AG04450 (cell line): ENCODE results near the gene ARHGEF38. TPM values are rescaled to one million over a fixed set of nuclear protein-coding genes. Genes with fewer than 3 reads are reported as not detected.

Experiments used
- CTCF ChIA-PET: fragments of 300-600, 350-600 bp; formaldehyde crosslinking; extraction: SDS; loops from one replicate; lab custom pipeline; 2022; ENCODE audit warnings: antibody characterized with exemption, inconsistent platforms; lab: Charles Lee
- POLR2A ChIA-PET: fragments of 350-600 bp; formaldehyde crosslinking; extraction: SDS; loops from one replicate; lab custom pipeline; 2021; ENCODE audit warnings: antibody characterized with exemption, inconsistent platforms; lab: Yijun Ruan, JAX
- DNase-seq: peaks from one replicate; pipeline ENCODE4 v3.0.0-alpha.2; 2011; ENCODE audit warnings: low read depth, low spot score
- H3K27ac ChIP-seq: one replicate; pipeline ENCODE4 v1.5.1; 2012; ENCODE audit warnings: low read depth, low read length, control low read depth
- H3K27me3 ChIP-seq: one replicate; pipeline ENCODE4 v1.6.0; 2012; ENCODE audit warnings: low read length; ENCODE audit not compliant: control insufficient read depth, insufficient read depth
- H3K4me3 ChIP-seq: 2 replicates; pipeline ENCODE4 v1.5.1; 2011; ENCODE audit warnings: mild to moderate bottlenecking, low read depth, low read length, control low read depth
- H3K9me3 ChIP-seq: 2 replicates; pipeline ENCODE4 v1.5.1; 2012; ENCODE audit warnings: low read length; ENCODE audit not compliant: control insufficient read depth, insufficient read depth
- polyA plus RNA-seq: library from polyadenylated mRNA; depleted of rRNA; stranded (reverse); fragments of >200 nt; gene quantifications from 2 replicates; pipeline ENCODE4 v1.2.3, GENCODE V29; 2011
- TF ChIP-seq, protein P1 (sequence below): IDR thresholded peaks from 2 replicates; pipeline ENCODE4 v1.5.1; 2011; ENCODE audit warnings: low read depth, low read length, control low read depth, inconsistent platforms

The ARHGEF38 gene
- polyA plus RNA-seq, 1 experiment = not detected

DNA sequence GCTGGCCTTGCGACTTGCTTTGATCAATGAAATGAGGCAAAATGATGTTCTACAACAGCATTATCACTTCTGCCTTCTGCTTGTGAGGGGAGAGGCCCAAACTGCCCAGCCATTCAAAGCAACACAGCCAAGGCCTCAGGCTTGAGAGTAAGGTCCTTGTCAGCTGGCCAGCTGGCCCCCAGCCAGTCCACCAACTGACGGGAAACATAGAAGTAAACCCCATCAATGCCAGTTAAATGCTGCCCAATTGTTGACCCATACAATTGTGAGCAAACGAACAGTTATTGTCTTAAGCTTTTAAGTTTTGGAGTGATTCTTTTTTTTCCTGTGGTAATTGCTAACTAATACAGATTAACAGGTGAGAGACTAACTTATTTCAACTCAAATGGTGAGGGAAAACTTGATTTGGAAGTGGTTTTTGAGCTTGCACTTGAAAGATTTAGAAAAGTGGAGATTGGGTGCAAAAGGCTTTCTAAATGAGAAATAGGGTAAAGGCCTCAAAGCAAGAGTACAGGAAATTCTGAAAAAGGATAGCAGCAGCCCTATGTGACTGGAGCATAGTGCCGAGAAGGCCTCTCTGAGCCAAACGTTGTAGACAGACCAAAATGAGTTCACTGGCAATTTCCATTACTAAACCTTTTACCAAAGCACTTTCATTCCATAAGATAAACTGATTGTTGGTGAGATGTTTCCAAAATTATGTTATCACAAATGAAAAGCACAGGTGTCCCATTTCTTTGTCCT lies 66.9 kb downstream of the ARHGEF38 start:
- H3K27ac ChIP-seq = no peak overlapping the region
- no peaks in the 10 kb centered on the region for H3K27me3 ChIP-seq
- H3K4me3 ChIP-seq = no peak overlapping the region
- DNase-seq = no peak
- H3K9me3 ChIP-seq = no peaks in the 10 kb centered on the region
- POLR2A ChIA-PET = no interaction called here
- CTCF ChIA-PET = no interaction called here
- TF ChIP-seq, protein P1, sequence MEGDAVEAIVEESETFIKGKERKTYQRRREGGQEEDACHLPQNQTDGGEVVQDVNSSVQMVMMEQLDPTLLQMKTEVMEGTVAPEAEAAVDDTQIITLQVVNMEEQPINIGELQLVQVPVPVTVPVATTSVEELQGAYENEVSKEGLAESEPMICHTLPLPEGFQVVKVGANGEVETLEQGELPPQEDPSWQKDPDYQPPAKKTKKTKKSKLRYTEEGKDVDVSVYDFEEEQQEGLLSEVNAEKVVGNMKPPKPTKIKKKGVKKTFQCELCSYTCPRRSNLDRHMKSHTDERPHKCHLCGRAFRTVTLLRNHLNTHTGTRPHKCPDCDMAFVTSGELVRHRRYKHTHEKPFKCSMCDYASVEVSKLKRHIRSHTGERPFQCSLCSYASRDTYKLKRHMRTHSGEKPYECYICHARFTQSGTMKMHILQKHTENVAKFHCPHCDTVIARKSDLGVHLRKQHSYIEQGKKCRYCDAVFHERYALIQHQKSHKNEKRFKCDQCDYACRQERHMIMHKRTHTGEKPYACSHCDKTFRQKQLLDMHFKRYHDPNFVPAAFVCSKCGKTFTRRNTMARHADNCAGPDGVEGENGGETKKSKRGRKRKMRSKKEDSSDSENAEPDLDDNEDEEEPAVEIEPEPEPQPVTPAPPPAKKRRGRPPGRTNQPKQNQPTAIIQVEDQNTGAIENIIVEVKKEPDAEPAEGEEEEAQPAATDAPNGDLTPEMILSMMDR = no peak

DNA sequence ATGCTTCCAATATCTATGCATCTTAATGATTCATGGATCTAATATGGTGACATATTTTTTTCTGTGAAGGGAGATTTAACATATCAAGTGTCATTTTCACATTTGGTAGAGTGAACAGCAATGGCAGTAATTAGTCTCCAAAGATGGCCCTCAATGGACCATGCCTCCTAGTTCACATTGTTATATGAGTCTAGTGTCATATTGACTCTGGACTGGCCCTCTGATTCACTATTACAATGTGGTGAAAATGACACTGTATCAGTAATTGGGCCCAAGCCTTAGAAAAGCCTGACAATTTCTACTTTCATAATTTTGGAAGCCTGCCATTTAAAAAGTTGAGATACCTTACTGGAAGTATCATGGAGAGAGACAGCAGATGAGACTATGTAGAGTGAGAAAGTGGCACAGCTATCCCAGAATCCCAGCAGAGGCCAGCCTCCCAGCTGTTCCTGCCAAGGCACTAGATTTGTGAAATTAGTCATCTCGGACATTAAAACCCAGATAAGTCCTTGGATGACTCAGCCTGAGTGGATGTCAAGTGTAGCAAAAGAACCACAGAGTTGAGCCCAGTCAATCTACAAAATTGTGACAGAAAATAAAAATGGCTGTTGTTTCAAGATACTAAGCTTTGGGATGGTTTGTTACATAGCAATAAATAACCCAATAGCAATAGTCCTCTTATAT lies 68.4 kb downstream of the ARHGEF38 start:
- Histone ChIP-seq H3K9me3 (no peaks in the 10 kb centered on the region), H3K4me3 (no peak overlapping the region), H3K27me3 (no peaks in the 10 kb centered on the region), H3K27ac (no peak overlapping the region)
- TF ChIP-seq, protein P1 = no peak
- ChIA-PET CTCF (interaction anchor here (1.0 kb wide), 1 partner anchor 12 kb away, joined by 3 read pairs; no protein-coding TSS in a partner anchor), POLR2A (no interaction called here)
- no peak for DNase-seq

DNA sequence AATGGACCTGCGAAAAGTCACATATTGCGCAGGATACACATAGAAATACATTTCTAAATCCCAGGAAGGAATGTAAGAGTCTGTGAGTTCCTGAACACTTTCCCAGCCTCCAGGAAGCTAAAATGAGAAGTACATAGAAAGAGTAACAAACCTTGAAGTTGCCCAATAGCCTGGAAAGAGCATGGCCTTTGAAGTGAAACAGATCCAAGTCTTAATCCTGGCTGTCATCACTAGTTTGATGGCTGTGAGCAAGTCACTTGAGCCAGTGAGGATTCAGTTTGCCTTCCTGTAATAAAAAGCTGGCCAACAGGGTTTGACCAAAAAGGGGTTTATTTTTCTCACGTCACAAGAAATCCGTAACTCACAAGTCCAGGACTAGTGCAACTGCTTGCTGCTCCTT lies 69.8 kb downstream of the ARHGEF38 start:
- ChIA-PET POLR2A (no interaction called here), CTCF (no interaction called here)
- no peak for DNase-seq

DNA sequence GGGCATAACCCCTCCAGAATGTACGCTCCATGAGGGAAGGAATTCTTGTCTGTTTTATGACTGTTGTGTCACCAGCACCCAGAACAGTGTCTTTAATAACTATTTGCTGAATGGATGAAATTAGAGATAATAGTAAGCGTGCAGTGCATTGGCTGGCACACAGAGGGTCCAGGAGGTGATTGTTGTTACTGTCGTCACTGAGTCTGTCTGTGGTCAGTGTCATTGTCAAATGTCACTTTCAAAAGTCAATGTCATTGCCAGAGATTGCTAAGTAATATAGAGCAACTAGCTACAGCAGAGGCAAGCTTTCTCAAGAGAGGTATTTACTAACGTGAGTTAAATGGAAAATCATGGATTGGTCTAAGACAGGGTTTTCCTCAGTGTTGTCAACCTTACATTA lies 70.7 kb downstream of the ARHGEF38 start:
- POLR2A ChIA-PET = no interaction called here
- no peak overlapping the region for H3K27ac ChIP-seq
- H3K27me3 ChIP-seq = no peaks in the 10 kb centered on the region

More for the DNA sequence above, 69.8 kb downstream of the ARHGEF38 start:
- no peaks in the 10 kb centered on the region for H3K9me3 ChIP-seq
- TF ChIP-seq, protein P1 = no peak
- no peak overlapping the region for H3K4me3 ChIP-seq
- H3K27ac ChIP-seq = no peak overlapping the region
- no peaks in the 10 kb centered on the region for H3K27me3 ChIP-seq

More for the DNA sequence above, 70.7 kb downstream of the ARHGEF38 start:
- TF ChIP-seq, protein P1 = no peak
- CTCF ChIA-PET = no interaction called here
- Histone ChIP-seq H3K4me3 (no peak overlapping the region), H3K9me3 (no peaks in the 10 kb centered on the region)
- DNase-seq = no peak
